Measurements from ENCODE around the gene C1orf159.
"Not testable (repeated sequence)": the region's sequence is repeated elsewhere in the genome, so short reads cannot be mapped to it uniquely, and the experiment has no call there.

Gene C1orf159

DNA sequence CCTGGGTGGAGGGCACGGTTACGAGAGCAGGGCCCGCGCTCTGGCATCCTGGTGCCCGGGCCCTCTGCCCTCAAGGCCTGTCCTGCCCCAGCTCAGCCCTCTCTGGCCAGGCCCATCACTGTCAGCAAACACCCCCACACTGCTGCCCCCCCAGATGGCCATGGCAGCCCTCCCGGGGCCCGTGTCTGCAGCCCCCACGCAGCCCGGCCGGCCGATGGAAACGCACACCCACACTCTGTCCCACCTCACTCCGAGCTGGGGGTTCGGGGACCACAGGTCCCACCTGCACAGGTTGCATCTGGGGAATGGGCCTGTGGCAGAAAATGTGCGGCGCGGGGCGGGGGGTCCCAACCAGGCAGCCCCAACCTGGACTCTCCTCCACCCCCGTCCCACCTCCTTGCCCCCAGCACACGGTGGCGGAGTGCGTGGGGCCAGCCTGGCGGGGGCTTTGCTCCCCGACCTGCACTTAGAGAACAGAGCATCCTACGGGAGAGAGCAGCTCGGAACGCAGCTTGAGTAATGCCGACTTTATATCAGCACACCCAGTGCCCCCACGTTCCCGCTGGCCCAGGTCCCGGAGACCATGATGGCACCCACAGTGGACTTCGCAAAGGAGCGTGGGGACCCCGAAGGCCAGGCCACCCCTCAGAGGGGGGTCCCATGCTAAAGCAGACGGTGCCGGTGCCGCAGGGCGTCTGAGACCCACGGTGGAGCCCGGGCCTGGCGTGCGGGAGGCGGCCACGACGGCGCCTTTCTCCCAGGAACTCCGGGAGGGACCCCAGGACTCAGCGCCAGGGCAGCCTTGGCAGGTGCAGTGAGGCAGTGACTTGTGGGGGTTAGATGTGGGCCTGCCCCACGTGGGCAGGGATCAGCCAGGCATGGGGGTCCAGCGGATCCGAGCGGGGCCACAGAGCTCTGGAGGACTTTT, 34.3 kb downstream of the C1orf159 start:
- DNase-seq (ENCODE audit: low spot score), result no peak

DNA sequence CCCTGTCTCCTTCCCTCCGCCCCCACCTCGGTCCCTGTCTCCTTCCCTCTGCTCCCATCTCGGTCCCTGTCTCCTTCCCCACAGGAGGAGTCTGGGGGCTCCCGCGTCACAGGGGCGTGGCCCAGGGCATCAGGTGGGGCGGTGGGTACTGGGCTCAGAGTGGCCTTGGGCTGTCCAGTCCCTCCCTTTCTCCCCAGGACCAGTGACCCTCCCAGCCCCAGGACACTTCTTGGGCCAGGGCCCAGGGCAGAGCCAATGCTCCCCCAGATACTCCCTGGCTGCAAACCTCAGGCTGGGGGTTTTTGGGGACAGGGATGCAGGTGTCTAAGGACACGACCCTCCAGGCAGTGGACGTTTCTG, 35.0 kb downstream of the C1orf159 start:
- DNase-seq (ENCODE audit: low spot score), result no peak

GRCh38 chr1:1080122-1080757, 35.6 kb downstream of the C1orf159 start:
- DNase-seq (ENCODE audit: low spot score), result no peak

DNA sequence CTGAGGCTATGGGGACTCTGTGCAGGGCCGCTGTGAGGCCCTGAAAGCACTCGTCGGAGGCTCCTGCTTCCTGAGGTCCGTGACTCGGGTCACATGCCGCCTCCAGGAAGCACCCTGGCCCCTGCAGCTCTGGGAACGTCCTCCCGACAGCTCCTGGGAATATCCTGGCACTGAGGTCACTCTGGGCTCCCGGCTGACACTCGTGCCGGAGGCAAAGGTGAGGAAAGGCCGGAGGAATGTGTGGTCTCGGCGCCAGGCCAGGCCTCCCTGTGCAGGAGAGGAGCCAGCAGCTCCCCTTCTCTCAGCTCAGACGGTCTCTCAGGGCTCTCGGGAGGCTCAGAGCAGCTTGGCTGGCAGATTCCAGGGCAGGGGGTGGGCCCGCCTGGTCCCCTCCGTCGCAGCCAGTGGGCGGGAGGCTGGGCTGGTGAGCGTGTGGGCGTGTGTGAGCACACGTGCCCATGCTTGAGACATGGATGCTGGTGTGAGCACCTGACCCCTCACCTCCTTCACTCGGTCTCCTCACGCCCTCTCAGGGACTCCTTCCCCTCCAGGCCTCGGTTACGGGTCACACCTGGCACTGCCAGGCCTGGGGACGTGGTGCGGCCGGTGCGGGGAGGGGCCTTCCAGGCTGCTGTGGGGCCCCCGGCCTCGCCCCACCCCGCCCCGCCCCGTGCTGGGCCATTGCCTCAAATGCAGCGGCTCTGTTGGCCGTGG, 36.3 kb downstream of the C1orf159 start:
- DNase-seq (ENCODE audit: low spot score), result peak; percentile 94

GRCh38 chr1:1077396-1077795, 38.5 kb downstream of the C1orf159 start:
- DNase-seq (ENCODE audit: low spot score), result not testable (repeated sequence)

DNA sequence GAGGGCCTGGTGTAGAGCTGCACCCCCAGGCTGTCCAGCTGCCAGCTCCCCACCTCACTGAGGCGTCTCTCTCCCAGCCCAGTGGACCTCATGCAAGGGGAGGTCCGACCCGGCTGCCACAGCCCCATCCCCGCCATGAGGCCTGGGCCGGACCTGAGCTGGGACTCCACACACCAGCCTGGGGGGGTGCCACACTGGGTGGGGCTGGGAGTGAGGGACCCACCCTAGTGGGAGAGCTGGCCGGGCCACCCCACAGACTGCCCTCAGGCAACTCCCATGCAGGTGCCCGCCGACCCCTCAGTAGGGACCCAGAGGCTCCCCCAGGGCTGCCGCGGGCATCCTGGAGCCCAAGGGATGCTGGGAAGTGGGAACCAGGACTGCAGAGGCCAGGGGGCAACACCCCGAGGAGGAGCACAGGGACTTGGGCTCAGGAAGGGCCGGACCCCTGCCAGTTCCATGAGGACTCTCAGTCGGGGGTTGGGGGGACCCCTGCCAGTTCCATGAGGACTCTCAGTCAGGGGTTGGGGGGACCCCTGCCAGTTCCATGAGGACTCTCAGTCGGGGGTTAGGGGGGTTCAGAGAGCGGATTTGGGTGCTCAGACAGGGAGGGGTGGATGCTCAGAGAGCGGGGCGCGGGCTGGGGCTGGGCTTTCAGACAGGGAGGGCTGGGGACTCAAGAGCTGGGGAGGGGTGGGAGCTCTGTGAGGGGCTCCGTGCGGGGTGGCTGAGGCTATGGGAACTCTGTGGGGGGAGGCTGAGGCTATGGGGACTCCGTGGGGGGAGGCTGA, 40.5 kb downstream of the C1orf159 start:
- no peak for DNase-seq (ENCODE audit: low spot score)

DNA sequence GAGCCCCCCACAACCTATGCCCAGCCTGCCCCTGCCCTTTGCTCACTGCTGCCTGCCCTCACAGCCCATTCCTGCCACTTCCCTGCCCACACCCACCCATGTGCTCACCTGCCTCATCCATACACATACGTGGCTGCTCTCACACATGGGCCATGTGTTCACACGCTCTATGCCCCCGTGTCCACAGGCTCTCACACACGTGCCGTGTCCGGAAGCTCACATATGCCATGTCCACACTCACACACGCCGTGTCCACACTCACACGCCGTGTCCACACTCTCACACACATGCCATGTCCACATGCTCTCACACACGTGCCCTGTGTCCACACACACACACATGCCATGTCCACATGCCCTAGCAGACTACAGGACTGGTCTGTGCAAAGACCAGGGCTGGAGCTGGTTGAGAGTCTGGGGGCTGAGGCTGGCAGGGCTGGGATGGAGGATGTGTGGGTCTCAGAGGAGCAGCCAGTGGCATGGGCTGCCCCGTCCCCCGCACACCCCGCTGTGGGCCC, 41.2 kb downstream of the C1orf159 start:
- no peak for DNase-seq (ENCODE audit: low spot score)

DNA sequence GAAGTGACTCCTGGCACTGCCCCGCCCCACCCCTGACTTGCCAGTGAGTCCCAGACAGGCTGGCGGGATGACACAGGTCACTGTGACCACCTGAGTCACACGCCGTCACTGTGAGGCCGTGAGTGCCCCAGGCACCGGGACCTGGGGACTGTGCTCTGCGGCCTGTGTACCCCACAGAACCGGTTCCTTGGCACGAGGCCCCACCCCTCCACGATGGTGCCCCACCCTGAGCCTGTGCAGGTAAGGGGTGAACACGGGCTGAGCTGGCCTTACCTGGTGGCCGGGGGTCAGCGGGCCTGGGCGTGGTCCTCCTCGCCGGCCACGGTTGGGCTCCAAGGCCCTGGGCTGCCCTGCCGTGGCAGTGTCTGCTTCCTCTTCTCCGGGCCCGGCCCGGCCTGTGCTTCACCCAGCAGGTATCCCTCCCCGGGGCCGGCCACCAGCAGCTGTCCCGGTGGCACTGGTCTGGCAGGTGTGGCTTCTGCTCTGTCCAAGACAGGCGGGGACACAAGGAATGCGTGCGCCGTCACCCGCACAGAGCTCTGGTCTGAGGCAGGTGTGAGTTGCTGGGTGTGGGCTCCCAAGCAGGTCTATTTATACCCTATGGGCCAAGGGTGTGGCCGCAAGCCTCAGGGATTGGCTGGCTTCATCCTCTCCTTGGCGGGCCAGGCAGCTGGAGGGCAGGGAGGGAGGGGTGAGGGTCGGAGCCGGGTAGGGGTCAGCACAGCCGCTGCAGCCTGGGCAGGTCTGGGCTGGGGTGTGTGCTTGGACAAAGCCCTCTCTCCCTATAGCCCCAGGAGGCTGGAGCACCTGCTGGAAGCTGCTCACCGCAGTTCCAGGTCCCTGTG, 41.9 kb downstream of the C1orf159 start, which contains the start of gene RNF223:
RNF223 (minus strand) TSS at position 564 of the 845 bp plus-strand sequence. CDS start 1,740 bp downstream, outside the sequence.
- DNase-seq (ENCODE audit: low spot score), result no peak

DNA sequence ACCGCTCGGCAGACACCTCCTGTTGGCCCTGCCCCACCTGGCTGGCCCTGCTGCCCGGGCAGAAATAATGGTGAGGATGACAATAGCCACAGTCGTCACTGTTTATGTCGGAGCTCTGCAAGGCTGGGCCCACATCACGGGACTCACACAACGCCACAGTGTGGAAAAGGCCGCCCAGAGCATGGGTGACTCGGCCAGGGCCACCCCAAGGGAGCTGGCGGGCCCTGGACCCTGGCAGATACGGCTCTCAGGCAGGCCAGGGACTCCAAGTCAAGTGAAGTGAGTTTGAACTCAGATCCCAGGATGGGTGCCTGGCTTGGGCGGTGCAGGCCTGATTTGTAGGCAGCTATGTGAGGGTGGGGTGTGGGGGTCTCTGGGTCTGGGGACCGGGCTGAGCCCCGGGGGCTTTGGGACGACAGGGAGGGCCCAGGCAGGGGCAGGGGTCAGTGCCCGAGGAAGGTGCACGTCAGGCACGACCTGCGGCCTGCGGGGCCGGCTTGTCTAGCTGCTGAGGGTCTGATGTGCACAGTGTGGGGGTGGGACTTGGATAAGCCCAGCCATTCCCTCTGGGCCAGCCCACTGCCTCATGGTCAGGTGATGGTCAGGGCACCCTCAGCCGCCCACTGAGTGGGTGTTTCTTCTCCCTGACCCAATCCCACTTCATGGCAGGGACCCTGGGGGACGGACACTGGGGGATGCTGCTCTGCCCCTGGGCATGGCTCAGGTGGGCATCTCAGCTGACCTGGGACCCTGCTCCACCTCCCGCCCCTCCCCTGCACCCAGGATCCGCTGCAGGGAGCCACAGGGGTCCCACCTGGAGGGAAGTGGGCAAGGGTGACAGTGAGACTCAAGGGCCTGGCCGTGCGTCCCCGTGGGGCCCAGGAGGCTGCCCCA, 42.8 kb downstream of the C1orf159 start:
- DNase-seq (ENCODE audit: low spot score), result no peak

DNA sequence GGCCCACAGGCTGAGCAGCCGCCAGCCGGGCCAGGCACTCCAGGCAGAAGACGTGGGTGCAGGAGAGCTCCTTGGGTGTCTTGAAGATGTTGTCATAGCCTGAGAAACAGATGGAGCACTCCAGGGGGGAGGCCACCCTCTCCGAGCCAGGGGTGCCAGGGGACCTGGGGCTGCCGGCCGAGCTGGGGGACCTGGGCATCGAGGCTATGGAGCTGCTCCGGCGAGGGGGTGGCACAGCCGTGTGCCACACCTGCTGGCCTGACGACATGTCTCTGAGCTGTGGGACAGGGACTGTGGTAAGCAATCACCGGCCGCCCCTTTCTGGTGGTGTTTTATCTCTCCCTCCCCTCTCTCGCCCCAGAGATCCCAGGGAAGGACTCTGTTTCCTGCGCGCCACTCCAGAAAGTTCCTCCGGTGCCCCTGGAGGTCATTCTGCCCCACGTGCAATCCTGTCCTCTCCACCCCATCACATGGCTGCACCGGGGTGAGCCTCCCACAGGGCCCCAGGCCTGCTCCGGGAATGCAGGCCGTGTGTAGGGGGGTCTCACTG, 43.5 kb downstream of the C1orf159 start:
- no peak for DNase-seq (ENCODE audit: low spot score)

- DNase-seq (ENCODE audit: low spot score), result no peak
Observed at GRCh38 chr1:1071486-1072298, 44.2 kb downstream of the C1orf159 start.

GRCh38 chr1:1069711-1070676, 45.9 kb downstream of the C1orf159 start:
- no peak for DNase-seq (ENCODE audit: low spot score)

- DNase-seq (ENCODE audit: low spot score), result peak; percentile 34
Observed at GRCh38 chr1:1069056-1069710, 46.7 kb downstream of the C1orf159 start.

GRCh38 chr1:1068517-1069055, 47.3 kb downstream of the C1orf159 start:
- no peak for DNase-seq (ENCODE audit: low spot score)

DNA sequence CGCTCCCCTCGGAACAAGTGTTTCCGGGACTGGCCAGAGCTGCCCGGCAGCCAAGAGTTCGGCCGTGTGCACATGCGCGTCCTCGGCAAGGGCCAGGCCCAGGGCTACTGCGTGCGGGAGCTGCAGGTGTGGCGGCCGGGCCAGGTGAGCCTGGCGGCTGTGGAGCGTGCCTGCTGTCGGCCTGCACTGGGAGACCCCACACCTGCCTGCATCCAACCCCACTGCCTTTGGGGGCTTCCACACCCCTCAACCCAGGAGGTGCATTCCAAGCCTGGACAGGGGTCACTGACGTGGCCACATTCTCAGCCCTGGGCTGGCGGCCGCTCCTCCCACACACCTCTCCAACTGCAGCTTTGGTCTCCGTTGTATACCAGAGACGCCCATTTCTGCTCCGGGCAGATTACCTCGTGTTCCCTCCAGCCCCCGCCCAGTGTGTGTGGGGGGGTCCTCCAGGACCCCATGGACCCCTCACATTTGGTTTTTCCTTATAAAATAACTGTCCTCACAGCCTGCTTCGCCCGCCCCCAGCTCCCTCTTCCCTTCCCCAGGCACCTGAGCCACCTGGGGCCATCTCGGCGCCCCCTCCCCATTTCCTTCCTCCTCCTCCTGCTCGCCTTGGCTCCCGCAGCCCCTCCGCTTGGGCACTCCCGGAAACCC, 47.9 kb downstream of the C1orf159 start:
- no peak for DNase-seq (ENCODE audit: low spot score)

All from kidney capillary endothelial cell (primary cell).